HepG2 (cell line): ENCODE data around the gene STC2. TPM values are rescaled to one million over a fixed set of nuclear protein-coding genes. Genes with fewer than 3 reads are reported as not detected.

ENCODE experiments used
- AGO1 ChIP-seq: fragments of 200-400 bp; formaldehyde crosslinking; IDR thresholded peaks from 2 replicates; pipeline ENCODE4 v1.6.1; 2017; ENCODE audit warnings: mild to moderate bottlenecking, low read depth, low read length, moderate library complexity; ENCODE audit not compliant: poor library complexity, severe bottlenecking
- BORCS8-MEF2B ChIP-seq: sonication (generic); formaldehyde crosslinking; IDR thresholded peaks from 2 replicates; pipeline ENCODE4 v1.8.0; 2022; ENCODE audit warnings: mild to moderate bottlenecking, missing genetic modification reagents
- CREM ChIP-seq, 2 experiments: sonication (generic) in 1 of 2; formaldehyde crosslinking in 1 of 2; IDR thresholded peaks; 2 replicates each; pipeline versions ENCODE4 v1.4.0 to v1.6.1; 2016 to 2020; ENCODE audit warnings: antibody characterized with exemption in 1 of 2, mild to moderate bottlenecking in 1 of 2, missing genetic modification reagents in 1 of 2
- FOXA3 ChIP-seq: IDR thresholded peaks from 2 replicates; pipeline ENCODE4 v1.6.1; 2016; ENCODE audit warnings: missing genetic modification reagents, missing compliant biosample characterization
- KAT2B ChIP-seq: fragments of 150-350 bp; IDR thresholded peaks from 2 replicates; pipeline ENCODE4 v1.6.1; 2014; ENCODE audit warnings: low read depth, low read length, borderline replicate concordance
- KDM5B ChIP-seq: sonication (generic); formaldehyde crosslinking; IDR thresholded peaks from 2 replicates; pipeline ENCODE4 v1.4.0; 2020; ENCODE audit warnings: missing genetic modification reagents, mild to moderate bottlenecking, borderline replicate concordance
- MTA3 ChIP-seq: sonication (generic); formaldehyde crosslinking; IDR thresholded peaks from 2 replicates; pipeline ENCODE4 v1.4.0; 2020; ENCODE audit warnings: missing genetic modification reagents
- RBM39 ChIP-seq: fragments of 200-400 bp; formaldehyde crosslinking; IDR thresholded peaks from one replicate; pipeline ENCODE4 v1.6.1; 2018; ENCODE audit warnings: antibody characterized with exemption, mild to moderate bottlenecking, low read depth, low read length; ENCODE audit not compliant: poor library complexity, severe bottlenecking
- SALL1 ChIP-seq: sonication (generic); formaldehyde crosslinking; IDR thresholded peaks from 2 replicates; pipeline ENCODE4 v1.8.0; 2022; ENCODE audit warnings: mild to moderate bottlenecking, missing genetic modification reagents
- ZNF678 ChIP-seq: sonication (generic); formaldehyde crosslinking; IDR thresholded peaks from 2 replicates; pipeline ENCODE4 v1.4.0; 2020; ENCODE audit warnings: mild to moderate bottlenecking, missing genetic modification reagents
- polyA plus RNA-seq, 8 experiments: library from polyadenylated mRNA; depleted of rRNA in 3 of 8; stranded (reverse) in 7 of 8; unstranded in 1 of 8; fragments of >200 nt; fragmentation: Illumina TruSeq in 4 of 8; extraction: Trizol in 4 of 8; gene quantifications; 2 replicates each; pipeline versions ENCODE4 v1.2.1 to v1.2.3, GENCODE V29; 2011 to 2016; ENCODE audit warnings: low read depth in 4 of 8, missing spikeins in 1 of 8, mixed read lengths in 1 of 8; ENCODE audit not compliant: insufficient read depth in 1 of 8
- total RNA-seq, 5 experiments: library from RNA; depleted of rRNA; stranded (reverse); fragments of >200 nt; fragmentation: Illumina TruSeq; extraction: Trizol; gene quantifications; 2 replicates each; pipeline ENCODE4 v1.2.3, GENCODE V29; 2016; ENCODE audit warnings: low read depth in 1 of 5
- TF ChIP-seq, protein P1 (sequence below): sonication (generic); formaldehyde crosslinking; IDR thresholded peaks from 2 replicates; pipeline ENCODE4 v1.9.0; 2021; ENCODE audit warnings: missing genetic modification reagents, borderline replicate concordance
- TF ChIP-seq, protein P2 (sequence below), 2 experiments: sonication (generic) in 1 of 2; formaldehyde crosslinking in 1 of 2; IDR thresholded peaks; 2 replicates each; pipeline versions ENCODE4 v1.6.1 to v1.9.0; 2014 to 2022; ENCODE audit warnings: antibody characterized with exemption in 1 of 2, borderline replicate concordance in 1 of 2, inconsistent platforms in 1 of 2, low read depth in 1 of 2, missing genetic modification reagents in 1 of 2
- TF ChIP-seq, protein P3 (sequence below): sonication (generic); formaldehyde crosslinking; IDR thresholded peaks from 2 replicates; pipeline ENCODE4 v1.5.0; 2020; ENCODE audit warnings: mild to moderate bottlenecking, missing genetic modification reagents
- TF ChIP-seq, protein P4 (sequence below): IDR thresholded peaks from 2 replicates; pipeline ENCODE4 v1.4.0; 2020; ENCODE audit warnings: mild to moderate bottlenecking, missing genetic modification reagents

The STC2 gene
- total and polyA plus RNA-seq, 2 of the 13 experiments (the other 11 are each of a cell fraction or from before 2014, with no cell fraction given): 27.1 to 69.2 TPM

DNA sequence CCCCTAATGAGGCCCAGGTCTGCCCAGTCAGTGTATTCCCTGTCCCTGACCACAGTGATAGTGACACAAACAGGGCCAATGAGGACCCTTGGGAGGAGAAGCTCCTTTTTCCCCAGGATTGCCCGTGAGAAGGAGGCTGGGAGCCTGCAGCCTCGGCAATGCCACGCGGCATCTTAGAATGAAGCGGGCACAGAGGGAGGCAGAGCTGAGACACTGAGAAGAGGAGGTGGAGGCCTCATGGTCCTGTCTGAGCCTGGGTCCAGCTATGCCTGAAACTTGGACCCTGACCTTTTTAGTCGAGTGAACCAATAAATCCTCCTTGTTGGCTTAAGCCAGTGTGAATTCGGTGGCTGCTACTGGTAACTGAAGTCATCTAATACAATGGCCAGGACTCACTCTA lies 28.4 kb downstream of the STC2 start (continued):
- TF ChIP-seq, protein P1, sequence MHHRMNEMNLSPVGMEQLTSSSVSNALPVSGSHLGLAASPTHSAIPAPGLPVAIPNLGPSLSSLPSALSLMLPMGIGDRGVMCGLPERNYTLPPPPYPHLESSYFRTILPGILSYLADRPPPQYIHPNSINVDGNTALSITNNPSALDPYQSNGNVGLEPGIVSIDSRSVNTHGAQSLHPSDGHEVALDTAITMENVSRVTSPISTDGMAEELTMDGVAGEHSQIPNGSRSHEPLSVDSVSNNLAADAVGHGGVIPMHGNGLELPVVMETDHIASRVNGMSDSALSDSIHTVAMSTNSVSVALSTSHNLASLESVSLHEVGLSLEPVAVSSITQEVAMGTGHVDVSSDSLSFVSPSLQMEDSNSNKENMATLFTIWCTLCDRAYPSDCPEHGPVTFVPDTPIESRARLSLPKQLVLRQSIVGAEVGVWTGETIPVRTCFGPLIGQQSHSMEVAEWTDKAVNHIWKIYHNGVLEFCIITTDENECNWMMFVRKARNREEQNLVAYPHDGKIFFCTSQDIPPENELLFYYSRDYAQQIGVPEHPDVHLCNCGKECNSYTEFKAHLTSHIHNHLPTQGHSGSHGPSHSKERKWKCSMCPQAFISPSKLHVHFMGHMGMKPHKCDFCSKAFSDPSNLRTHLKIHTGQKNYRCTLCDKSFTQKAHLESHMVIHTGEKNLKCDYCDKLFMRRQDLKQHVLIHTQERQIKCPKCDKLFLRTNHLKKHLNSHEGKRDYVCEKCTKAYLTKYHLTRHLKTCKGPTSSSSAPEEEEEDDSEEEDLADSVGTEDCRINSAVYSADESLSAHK (CRISPR knock-in tag): no peak
- TF ChIP-seq BORCS8-MEF2B (CRISPR knock-in tag) (no peak), MTA3 (CRISPR knock-in tag) (no peak), ZNF678 (CRISPR knock-in tag) (no peak), SALL1 (CRISPR knock-in tag) (peak; percentile 28; the same call in 1 of the 2 replicates), FOXA3 (CRISPR knock-in tag) (peak; percentile 32; the same call in 1 of the 2 replicates), KDM5B (CRISPR knock-in tag) (peak; percentile 29; the same call in 1 of the 2 replicates), AGO1 (no peak), CREM (IDR thresholded peaks at IDR 0.05) (no peak), CREM (CRISPR knock-in tag; IDR thresholded peaks at IDR 0.05) (no peak), RBM39 (no peak), KAT2B (no peak)
- TF ChIP-seq, protein P2, sequence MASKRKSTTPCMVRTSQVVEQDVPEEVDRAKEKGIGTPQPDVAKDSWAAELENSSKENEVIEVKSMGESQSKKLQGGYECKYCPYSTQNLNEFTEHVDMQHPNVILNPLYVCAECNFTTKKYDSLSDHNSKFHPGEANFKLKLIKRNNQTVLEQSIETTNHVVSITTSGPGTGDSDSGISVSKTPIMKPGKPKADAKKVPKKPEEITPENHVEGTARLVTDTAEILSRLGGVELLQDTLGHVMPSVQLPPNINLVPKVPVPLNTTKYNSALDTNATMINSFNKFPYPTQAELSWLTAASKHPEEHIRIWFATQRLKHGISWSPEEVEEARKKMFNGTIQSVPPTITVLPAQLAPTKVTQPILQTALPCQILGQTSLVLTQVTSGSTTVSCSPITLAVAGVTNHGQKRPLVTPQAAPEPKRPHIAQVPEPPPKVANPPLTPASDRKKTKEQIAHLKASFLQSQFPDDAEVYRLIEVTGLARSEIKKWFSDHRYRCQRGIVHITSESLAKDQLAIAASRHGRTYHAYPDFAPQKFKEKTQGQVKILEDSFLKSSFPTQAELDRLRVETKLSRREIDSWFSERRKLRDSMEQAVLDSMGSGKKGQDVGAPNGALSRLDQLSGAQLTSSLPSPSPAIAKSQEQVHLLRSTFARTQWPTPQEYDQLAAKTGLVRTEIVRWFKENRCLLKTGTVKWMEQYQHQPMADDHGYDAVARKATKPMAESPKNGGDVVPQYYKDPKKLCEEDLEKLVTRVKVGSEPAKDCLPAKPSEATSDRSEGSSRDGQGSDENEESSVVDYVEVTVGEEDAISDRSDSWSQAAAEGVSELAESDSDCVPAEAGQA (IDR thresholded peaks at IDR 0.05; ENCODE audit: low read depth): no peak
- TF ChIP-seq, protein P2 (CRISPR knock-in tag; IDR thresholded peaks at IDR 0.05; ENCODE audit: borderline replicate concordance): no peak
- TF ChIP-seq, protein P3, sequence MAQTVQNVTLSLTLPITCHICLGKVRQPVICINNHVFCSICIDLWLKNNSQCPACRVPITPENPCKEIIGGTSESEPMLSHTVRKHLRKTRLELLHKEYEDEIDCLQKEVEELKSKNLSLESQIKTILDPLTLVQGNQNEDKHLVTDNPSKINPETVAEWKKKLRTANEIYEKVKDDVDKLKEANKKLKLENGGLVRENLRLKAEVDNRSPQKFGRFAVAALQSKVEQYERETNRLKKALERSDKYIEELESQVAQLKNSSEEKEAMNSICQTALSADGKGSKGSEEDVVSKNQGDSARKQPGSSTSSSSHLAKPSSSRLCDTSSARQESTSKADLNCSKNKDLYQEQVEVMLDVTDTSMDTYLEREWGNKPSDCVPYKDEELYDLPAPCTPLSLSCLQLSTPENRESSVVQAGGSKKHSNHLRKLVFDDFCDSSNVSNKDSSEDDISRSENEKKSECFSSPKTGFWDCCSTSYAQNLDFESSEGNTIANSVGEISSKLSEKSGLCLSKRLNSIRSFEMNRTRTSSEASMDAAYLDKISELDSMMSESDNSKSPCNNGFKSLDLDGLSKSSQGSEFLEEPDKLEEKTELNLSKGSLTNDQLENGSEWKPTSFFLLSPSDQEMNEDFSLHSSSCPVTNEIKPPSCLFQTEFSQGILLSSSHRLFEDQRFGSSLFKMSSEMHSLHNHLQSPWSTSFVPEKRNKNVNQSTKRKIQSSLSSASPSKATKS (CRISPR knock-in tag): no peak
- TF ChIP-seq, protein P4, sequence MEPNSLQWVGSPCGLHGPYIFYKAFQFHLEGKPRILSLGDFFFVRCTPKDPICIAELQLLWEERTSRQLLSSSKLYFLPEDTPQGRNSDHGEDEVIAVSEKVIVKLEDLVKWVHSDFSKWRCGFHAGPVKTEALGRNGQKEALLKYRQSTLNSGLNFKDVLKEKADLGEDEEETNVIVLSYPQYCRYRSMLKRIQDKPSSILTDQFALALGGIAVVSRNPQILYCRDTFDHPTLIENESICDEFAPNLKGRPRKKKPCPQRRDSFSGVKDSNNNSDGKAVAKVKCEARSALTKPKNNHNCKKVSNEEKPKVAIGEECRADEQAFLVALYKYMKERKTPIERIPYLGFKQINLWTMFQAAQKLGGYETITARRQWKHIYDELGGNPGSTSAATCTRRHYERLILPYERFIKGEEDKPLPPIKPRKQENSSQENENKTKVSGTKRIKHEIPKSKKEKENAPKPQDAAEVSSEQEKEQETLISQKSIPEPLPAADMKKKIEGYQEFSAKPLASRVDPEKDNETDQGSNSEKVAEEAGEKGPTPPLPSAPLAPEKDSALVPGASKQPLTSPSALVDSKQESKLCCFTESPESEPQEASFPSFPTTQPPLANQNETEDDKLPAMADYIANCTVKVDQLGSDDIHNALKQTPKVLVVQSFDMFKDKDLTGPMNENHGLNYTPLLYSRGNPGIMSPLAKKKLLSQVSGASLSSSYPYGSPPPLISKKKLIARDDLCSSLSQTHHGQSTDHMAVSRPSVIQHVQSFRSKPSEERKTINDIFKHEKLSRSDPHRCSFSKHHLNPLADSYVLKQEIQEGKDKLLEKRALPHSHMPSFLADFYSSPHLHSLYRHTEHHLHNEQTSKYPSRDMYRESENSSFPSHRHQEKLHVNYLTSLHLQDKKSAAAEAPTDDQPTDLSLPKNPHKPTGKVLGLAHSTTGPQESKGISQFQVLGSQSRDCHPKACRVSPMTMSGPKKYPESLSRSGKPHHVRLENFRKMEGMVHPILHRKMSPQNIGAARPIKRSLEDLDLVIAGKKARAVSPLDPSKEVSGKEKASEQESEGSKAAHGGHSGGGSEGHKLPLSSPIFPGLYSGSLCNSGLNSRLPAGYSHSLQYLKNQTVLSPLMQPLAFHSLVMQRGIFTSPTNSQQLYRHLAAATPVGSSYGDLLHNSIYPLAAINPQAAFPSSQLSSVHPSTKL (CRISPR knock-in tag): peak; percentile 62
